ENCODE measurements around the gene CASK. TPM values are rescaled to one million over a fixed set of nuclear protein-coding genes. Genes with fewer than 3 reads are reported as not detected.

The CASK gene
- total RNA-seq, 1 experiment from 2014 or later, result 33.5 TPM

- ChIA-PET POLR2A (ENCODE audit: low non-redundant PET) (no interaction called here), CTCF (no interaction called here)
- H3K4me1 ChIP-seq (ENCODE audit: insufficient read depth, low read length, poor library complexity, severe bottlenecking), result peaks cover 1% of the 10 kb centered on the region
- TF ChIP-seq EZH2 (IDR thresholded peaks at IDR 0.05; ENCODE audit: borderline replicate concordance, low read depth, low read length, poor library complexity, severe bottlenecking) (no peak), CTCF (conservative IDR thresholded peaks at IDR 0.05; ENCODE audit: low read depth, low read length) (no peak)
- intact Hi-C loops (cut with micrococcal nuclease; ENCODE audit: unreplicated experiment), result no loop called here
- H3K27me3 ChIP-seq (replicated peaks; ENCODE audit: insufficient read depth, low read depth, low read length, poor library complexity), result no peaks in the 10 kb centered on the region
- BruUV-seq (replicated peaks), result no TSS peak
- DNase-seq (ENCODE audit: low spot score), result no peak
- H3K36me3 ChIP-seq (ENCODE audit: insufficient read depth, low read length, poor library complexity, severe bottlenecking), result no peaks in the 10 kb centered on the region
- H3K9me3 ChIP-seq (ENCODE audit: low read depth, low read length, poor library complexity, severe bottlenecking), result no peaks in the 10 kb centered on the region
- no peak overlapping the region for H3K27ac ChIP-seq (ENCODE audit: low read depth, low read length, poor library complexity, severe bottlenecking)
- H3K4me3 ChIP-seq (ENCODE audit: low read depth, low read length, poor library complexity, severe bottlenecking), result no peak overlapping the region
Measured at GRCh38 chrX:41686788-41687187, 236.6 kb downstream of the CASK start.

DNA sequence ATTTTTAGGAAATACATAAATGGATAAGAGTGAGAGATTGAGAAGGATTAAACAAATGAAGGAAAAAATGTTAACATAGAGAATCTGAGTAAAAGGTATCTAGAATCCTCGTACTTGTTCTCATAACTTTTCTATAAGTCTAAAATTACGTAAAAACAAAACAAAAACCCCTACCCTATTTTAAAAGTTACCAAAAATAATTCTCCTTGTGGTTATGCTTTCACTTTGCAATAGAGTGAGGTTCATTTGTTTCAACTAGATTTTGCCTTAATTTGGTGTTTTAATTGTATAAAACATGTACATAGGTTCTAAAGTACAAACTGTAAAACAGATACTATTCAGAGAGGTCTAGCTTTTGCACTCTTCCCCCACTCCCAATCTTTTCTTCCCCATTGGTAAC is 238.4 kb downstream of the CASK start:
- Histone ChIP-seq H3K36me3 (ENCODE audit: insufficient read depth, low read length, poor library complexity, severe bottlenecking) (no peaks in the 10 kb centered on the region), H3K4me3 (ENCODE audit: low read depth, low read length, poor library complexity, severe bottlenecking) (no peak overlapping the region), H3K9me3 (ENCODE audit: low read depth, low read length, poor library complexity, severe bottlenecking) (no peaks in the 10 kb centered on the region), H3K27ac (ENCODE audit: low read depth, low read length, poor library complexity, severe bottlenecking) (no peak overlapping the region), H3K27me3 (replicated peaks; ENCODE audit: insufficient read depth, low read depth, low read length, poor library complexity) (no peaks in the 10 kb centered on the region), H3K4me1 (ENCODE audit: insufficient read depth, low read length, poor library complexity, severe bottlenecking) (no peaks in the 10 kb centered on the region)
- no TSS peak for BruUV-seq (replicated peaks)
- no peak for DNase-seq (ENCODE audit: low spot score)
- CTCF ChIA-PET, result no interaction called here
- TF ChIP-seq CTCF (conservative IDR thresholded peaks at IDR 0.05; ENCODE audit: low read depth, low read length), result no peak
- TF ChIP-seq EZH2 (IDR thresholded peaks at IDR 0.05; ENCODE audit: borderline replicate concordance, low read depth, low read length, poor library complexity, severe bottlenecking), result no peak
- intact Hi-C loops (cut with micrococcal nuclease; ENCODE audit: unreplicated experiment), result no loop called here
- POLR2A ChIA-PET (ENCODE audit: low non-redundant PET), result no interaction called here

DNA sequence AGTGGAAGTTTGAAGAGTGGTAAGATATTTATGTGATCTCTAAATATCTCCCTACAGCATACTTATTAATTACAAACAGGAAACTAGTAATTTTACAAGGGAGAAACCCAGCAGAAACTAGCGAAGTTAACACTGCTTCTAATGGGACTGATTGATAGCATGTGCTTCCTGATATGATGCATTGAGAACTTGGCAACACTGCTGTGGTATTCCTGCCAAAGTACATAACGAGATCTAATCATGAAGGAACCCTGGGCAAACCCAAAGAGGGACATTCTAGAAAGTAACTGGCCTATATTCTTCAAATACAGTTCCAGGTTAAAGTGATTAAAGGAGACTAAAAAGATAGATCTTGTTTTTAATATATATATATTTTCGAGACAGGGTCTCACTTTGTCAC is 239.2 kb downstream of the CASK start:
- Histone ChIP-seq H3K36me3 (ENCODE audit: insufficient read depth, low read length, poor library complexity, severe bottlenecking) (no peaks in the 10 kb centered on the region), H3K9me3 (ENCODE audit: low read depth, low read length, poor library complexity, severe bottlenecking) (no peaks in the 10 kb centered on the region), H3K4me1 (ENCODE audit: insufficient read depth, low read length, poor library complexity, severe bottlenecking) (no peaks in the 10 kb centered on the region), H3K4me3 (ENCODE audit: low read depth, low read length, poor library complexity, severe bottlenecking) (no peak overlapping the region), H3K27me3 (replicated peaks; ENCODE audit: insufficient read depth, low read depth, low read length, poor library complexity) (no peaks in the 10 kb centered on the region), H3K27ac (ENCODE audit: low read depth, low read length, poor library complexity, severe bottlenecking) (no peak overlapping the region)
- TF ChIP-seq CTCF (conservative IDR thresholded peaks at IDR 0.05; ENCODE audit: low read depth, low read length) (no peak), EZH2 (IDR thresholded peaks at IDR 0.05; ENCODE audit: borderline replicate concordance, low read depth, low read length, poor library complexity, severe bottlenecking) (no peak)
- no TSS peak for BruUV-seq (replicated peaks)
- intact Hi-C loops (cut with micrococcal nuclease; ENCODE audit: unreplicated experiment), result no loop called here
- DNase-seq (ENCODE audit: low spot score), result peak; percentile 21
- POLR2A ChIA-PET (ENCODE audit: low non-redundant PET), result no interaction called here
- CTCF ChIA-PET, result no interaction called here

All from A673 (cell line).